AG10803 (cell line): ENCODE data around the gene ABCE1.

Source experiments
- DNase-seq: peaks from one replicate; pipeline ENCODE4 v3.0.0; 2010; ENCODE audit warnings: low read depth
- H3K4me3 ChIP-seq: 2 replicates; pipeline ENCODE4 v1.5.1; 2011; ENCODE audit warnings: mild to moderate bottlenecking, low read length, control low read depth
- TF ChIP-seq, protein P1 (sequence below): conservative IDR thresholded peaks from 2 replicates; pipeline ENCODE4 v1.5.1; 2011; ENCODE audit warnings: mild to moderate bottlenecking, low read length, control low read depth, inconsistent platforms

The ABCE1 gene

DNA sequence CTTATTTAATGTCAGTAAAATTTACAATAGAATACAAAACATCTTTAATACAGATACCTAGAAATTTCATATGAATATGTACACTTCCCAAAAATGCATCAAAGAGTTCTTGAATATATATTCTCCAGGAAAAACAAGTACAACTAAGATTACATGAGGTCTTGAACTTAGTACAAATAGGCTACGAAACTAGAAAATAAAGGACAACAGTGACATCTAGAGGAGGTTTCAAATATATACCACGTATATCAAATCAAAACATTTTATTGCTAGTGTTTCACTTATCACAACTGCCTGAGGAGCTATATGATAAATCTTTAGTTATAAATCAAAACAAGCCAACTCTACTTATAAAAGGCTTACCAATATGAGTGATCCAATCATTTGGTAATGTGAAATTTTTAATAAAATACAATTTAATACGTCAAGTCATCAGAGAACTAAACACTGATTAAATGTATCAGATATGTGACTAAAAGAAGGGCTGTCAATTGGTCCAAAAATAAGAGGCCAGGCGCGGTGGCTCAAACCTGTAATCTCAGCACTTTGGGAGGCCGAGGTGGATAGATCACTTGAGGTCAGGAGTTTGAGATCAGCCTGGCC lies 36.7 kb upstream of the ABCE1 start:
- peak; percentile 63 for DNase-seq
- no peak overlapping the region for H3K4me3 ChIP-seq
- TF ChIP-seq, protein P1, sequence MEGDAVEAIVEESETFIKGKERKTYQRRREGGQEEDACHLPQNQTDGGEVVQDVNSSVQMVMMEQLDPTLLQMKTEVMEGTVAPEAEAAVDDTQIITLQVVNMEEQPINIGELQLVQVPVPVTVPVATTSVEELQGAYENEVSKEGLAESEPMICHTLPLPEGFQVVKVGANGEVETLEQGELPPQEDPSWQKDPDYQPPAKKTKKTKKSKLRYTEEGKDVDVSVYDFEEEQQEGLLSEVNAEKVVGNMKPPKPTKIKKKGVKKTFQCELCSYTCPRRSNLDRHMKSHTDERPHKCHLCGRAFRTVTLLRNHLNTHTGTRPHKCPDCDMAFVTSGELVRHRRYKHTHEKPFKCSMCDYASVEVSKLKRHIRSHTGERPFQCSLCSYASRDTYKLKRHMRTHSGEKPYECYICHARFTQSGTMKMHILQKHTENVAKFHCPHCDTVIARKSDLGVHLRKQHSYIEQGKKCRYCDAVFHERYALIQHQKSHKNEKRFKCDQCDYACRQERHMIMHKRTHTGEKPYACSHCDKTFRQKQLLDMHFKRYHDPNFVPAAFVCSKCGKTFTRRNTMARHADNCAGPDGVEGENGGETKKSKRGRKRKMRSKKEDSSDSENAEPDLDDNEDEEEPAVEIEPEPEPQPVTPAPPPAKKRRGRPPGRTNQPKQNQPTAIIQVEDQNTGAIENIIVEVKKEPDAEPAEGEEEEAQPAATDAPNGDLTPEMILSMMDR: peak; percentile 56

DNA sequence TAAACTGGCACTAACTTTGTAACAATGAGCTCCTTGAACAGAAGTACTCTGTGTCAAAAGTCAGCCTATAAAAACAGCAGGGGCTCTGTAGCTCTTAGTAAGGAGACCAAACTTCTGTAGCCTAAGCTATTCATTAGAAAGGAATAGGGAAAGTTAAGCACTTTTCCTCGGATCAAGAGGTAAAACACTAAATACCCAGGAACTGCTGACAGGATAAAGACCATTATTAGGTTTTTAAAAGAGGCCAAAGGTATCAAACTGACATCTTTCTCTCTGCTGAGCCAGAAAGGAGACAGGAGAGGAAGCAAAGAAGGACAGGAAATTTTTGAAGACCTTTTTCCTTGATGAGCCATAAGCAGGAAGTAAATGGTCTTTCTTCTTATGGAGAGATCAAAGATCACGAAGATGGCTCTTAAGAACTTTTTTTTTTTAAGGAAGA lies 32.0 kb upstream of the ABCE1 start:
- no peak for DNase-seq
- TF ChIP-seq, protein P1: no peak

DNA sequence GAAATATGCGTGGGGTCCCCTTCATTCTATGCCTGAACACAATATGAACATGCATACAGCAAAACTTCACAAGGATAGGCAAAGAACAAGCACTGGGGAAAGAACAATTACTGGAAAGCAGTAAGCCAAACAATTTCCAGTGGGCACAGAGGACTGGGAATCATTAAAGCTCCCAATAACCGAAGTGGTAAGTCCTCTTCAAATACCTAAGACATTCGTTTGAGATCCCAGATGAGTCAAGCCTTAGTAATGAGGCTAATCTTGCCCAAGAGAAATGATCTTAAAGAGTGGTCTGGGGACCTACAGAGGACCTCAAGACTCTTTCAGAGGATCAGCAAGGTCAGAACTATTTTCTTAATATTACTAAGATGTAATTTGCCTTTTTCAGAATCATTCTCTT lies 28.8 kb upstream of the ABCE1 start:
- peak; percentile 62 for DNase-seq
- TF ChIP-seq, protein P1: no peak
- H3K4me3 ChIP-seq: no peak overlapping the region

More for the DNA sequence above, 32.0 kb upstream of the ABCE1 start:
- H3K4me3 ChIP-seq: no peak overlapping the region

DNA sequence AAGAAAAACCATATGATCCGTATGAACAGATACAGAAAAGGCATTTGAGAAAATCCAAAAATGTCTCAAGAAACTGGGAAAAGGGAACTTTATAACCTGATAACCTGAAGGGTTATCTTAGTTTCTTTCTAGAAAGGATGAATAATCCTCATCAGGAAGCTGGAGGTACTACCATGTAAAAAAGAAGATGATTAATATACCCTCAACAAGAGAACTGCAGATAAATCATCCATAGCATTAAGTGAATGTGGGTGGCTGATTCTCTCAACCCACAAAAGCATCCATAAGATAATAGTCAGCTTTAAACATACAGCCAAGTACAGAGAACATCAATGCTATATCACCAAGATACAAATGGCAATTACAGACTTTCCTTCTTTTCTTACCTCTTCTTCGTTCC lies 26.6 kb upstream of the ABCE1 start:
- no peak overlapping the region for H3K4me3 ChIP-seq
- TF ChIP-seq, protein P1: no peak
- DNase-seq: no peak

DNA sequence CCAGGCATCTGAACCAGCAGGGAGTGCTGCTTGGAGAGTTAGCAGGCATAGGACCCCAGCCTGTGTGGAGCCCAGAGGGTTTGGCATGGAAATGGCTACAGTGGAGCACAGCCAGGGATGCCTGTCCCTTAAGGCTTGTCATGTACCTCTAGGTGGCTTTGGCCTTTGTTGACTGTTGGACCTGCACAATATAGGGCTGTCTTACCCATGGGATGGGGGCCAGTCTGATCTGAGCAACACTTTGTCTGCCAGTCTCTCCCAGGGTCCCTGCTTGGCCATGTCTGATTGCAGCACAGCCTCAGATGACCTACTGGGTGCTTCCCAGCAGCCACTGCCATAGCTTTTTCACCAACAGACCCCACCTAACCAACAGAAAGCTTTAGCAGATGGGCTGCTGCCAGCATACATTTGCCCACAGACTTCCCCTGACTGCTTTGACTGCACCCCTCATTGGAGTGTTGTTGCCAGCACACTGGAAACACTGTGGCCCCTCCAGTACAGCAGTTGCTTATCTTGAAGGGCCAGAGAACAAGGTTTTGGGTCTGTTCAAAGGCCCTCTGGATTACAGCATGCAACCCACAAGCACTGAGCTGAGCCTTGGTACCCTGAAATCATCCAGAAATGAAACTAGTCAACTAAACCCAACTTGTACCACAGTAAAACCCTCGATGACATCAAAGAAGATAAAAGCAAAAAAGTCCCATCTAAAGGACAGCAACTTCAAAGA lies 22.2 kb upstream of the ABCE1 start:
- no peak overlapping the region for H3K4me3 ChIP-seq
- DNase-seq: no peak
- TF ChIP-seq, protein P1: no peak

DNA sequence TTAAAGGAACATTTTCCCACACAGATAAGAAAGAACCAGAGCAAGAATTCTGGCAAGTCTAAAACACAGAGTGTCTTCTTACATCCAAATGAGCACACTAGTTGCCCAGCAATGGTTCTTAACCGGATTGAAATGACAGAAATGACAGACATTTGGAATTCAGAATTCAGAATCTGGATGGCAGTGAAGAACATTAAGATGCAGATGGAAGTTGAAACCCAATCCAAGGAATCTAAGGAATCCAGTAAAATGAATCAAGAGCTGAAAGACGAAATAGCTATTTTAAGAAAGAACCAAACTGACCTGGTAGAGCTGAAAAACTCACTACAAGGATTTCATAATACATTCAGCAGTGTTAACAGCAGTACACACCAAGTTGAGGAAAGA lies 21.6 kb upstream of the ABCE1 start:
- H3K4me3 ChIP-seq: no peak overlapping the region
- TF ChIP-seq, protein P1: no peak
- peak; percentile 49 for DNase-seq

DNA sequence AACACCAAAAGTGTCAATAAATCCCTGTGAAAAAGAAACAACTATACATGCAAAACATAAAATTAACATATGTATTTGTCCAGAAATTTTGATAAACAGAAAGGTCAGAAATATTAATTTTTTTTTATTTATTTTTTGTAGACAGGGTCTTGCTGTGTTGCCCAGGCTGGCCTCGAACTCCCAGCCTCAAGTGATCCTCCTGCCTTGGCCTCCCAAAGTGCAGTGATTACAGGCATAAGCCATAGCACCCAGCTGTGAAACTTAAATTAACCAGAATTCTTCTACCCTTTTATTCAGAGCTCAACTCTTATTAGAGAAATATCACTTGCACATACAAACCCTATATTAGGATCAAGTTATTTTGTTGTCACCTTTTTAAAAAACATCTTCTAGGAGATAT lies 16.4 kb upstream of the ABCE1 start:
- TF ChIP-seq, protein P1: no peak
- no peak for DNase-seq
- no peak overlapping the region for H3K4me3 ChIP-seq
